ENCODE results near the gene CD24. TPM values are rescaled to one million over a fixed set of nuclear protein-coding genes. Genes with fewer than 3 reads are reported as not detected.

Gene CD24
- total RNA-seq, 1 donor from 2014 or later = 86.9 TPM

- no peaks in the 10 kb centered on the region for H3K9me3 ChIP-seq
- no peak for DNase-seq (ENCODE audit: extremely low spot score in 2 of 2)
- no peak overlapping the region for H3K4me3 ChIP-seq
- intact Hi-C loops (cut with DNase I) = no loop called here
- no peak overlapping the region for H3K27ac ChIP-seq
- no peaks in the 10 kb centered on the region for H3K27me3 ChIP-seq
- no peaks in the 10 kb centered on the region for H3K4me1 ChIP-seq
- TF ChIP-seq POLR2A (IDR thresholded peaks at IDR 0.05) (no peak), CTCF (IDR thresholded peaks at IDR 0.05) (no peak), POLR2AphosphoS5 (IDR thresholded peaks at IDR 0.05; ENCODE audit: insufficient read depth in 1 of 2, low read depth in 1 of 2) (no peak)
- no peaks in the 10 kb centered on the region for H3K36me3 ChIP-seq
Measured at GRCh38 chr6:106964954-106965353, 9.6 kb downstream of the CD24 start.

- no peak for DNase-seq (ENCODE audit: extremely low spot score in 2 of 2)
- no peak for TF ChIP-seq POLR2AphosphoS5 (IDR thresholded peaks at IDR 0.05; ENCODE audit: insufficient read depth in 1 of 2, low read depth in 1 of 2)
- no peak for TF ChIP-seq CTCF (IDR thresholded peaks at IDR 0.05)
- TF ChIP-seq POLR2A (IDR thresholded peaks at IDR 0.05) = no peak
- H3K36me3 ChIP-seq = no peaks in the 10 kb centered on the region
- H3K27me3 ChIP-seq = no peaks in the 10 kb centered on the region
- H3K9me3 ChIP-seq = no peaks in the 10 kb centered on the region
- H3K4me1 ChIP-seq = no peaks in the 10 kb centered on the region
- H3K27ac ChIP-seq = no peak overlapping the region
- no peak overlapping the region for H3K4me3 ChIP-seq
- intact Hi-C loops (cut with DNase I) = no loop called here
Measured at GRCh38 chr6:106964099-106964498, 10.4 kb downstream of the CD24 start.

GRCh38 chr6:106963544-106963943 lies 11.0 kb downstream of the CD24 start:
- H3K27ac ChIP-seq = no peak overlapping the region
- TF ChIP-seq POLR2A (IDR thresholded peaks at IDR 0.05) (no peak), CTCF (IDR thresholded peaks at IDR 0.05) (no peak), POLR2AphosphoS5 (IDR thresholded peaks at IDR 0.05; ENCODE audit: insufficient read depth in 1 of 2, low read depth in 1 of 2) (no peak)
- no peaks in the 10 kb centered on the region for H3K27me3 ChIP-seq
- no peak overlapping the region for H3K4me3 ChIP-seq
- intact Hi-C loops (cut with DNase I) = no loop called here
- H3K4me1 ChIP-seq = no peaks in the 10 kb centered on the region
- H3K9me3 ChIP-seq = no peaks in the 10 kb centered on the region
- DNase-seq (ENCODE audit: extremely low spot score in 2 of 2) = no peak
- no peaks in the 10 kb centered on the region for H3K36me3 ChIP-seq

- H3K9me3 ChIP-seq = no peaks in the 10 kb centered on the region
- H3K4me3 ChIP-seq = no peak overlapping the region
- no peak for TF ChIP-seq POLR2A (IDR thresholded peaks at IDR 0.05)
- no peak for TF ChIP-seq POLR2AphosphoS5 (IDR thresholded peaks at IDR 0.05; ENCODE audit: insufficient read depth in 1 of 2, low read depth in 1 of 2)
- no peak for TF ChIP-seq CTCF (IDR thresholded peaks at IDR 0.05)
- H3K27ac ChIP-seq = no peak overlapping the region
- intact Hi-C loops (cut with DNase I) = no loop called here
- no peaks in the 10 kb centered on the region for H3K36me3 ChIP-seq
- no peaks in the 10 kb centered on the region for H3K27me3 ChIP-seq
- no peaks in the 10 kb centered on the region for H3K4me1 ChIP-seq
- no peak for DNase-seq (ENCODE audit: extremely low spot score in 2 of 2)
Measured at GRCh38 chr6:106961801-106962200, 12.7 kb downstream of the CD24 start.

- Histone ChIP-seq H3K4me1 (no peaks in the 10 kb centered on the region), H3K9me3 (no peaks in the 10 kb centered on the region), H3K27ac (no peak overlapping the region), H3K36me3 (no peaks in the 10 kb centered on the region), H3K27me3 (no peaks in the 10 kb centered on the region), H3K4me3 (no peak overlapping the region)
- intact Hi-C loops (cut with DNase I) = no loop called here
- TF ChIP-seq POLR2A (IDR thresholded peaks at IDR 0.05) = no peak
- no peak for TF ChIP-seq POLR2AphosphoS5 (IDR thresholded peaks at IDR 0.05; ENCODE audit: insufficient read depth in 1 of 2, low read depth in 1 of 2)
- no peak for TF ChIP-seq CTCF (IDR thresholded peaks at IDR 0.05)
- no peak for DNase-seq (ENCODE audit: extremely low spot score in 2 of 2)
Measured at GRCh38 chr6:106961136-106961535, 13.4 kb downstream of the CD24 start.

Data from vagina (tissue), 2 donors.